Transverse colon (tissue), 4 donors: Measurements from ENCODE around the gene CBFA2T2. TPM values are rescaled to one million over a fixed set of nuclear protein-coding genes. Genes with fewer than 3 reads are reported as not detected.

Experiments used
- DNase-seq: peaks from one replicate; pipeline ENCODE4 v3.0.0-alpha.2; 2019
- H3K27ac ChIP-seq, 4 donors: fragments of 200-600 bp; sonication (generic); 2 replicates each; pipeline ENCODE4 v1.5.1; 2016 to 2018; ENCODE audit warnings: inconsistent platforms in 4 of 4
- H3K27me3 ChIP-seq: fragments of 200-600 bp; sonication (generic); 2 replicates; pipeline ENCODE4 v1.5.1; 2017; ENCODE audit warnings: inconsistent platforms
- H3K36me3 ChIP-seq, 4 donors: fragments of 200-600 bp; sonication (generic); 2 replicates each; pipeline ENCODE4 v1.5.1; 2017 to 2019; ENCODE audit warnings: inconsistent platforms in 4 of 4
- H3K4me1 ChIP-seq, 4 donors: fragments of 200-600 bp; sonication (generic); 2 replicates each; pipeline ENCODE4 v1.5.1; 2017 to 2020; ENCODE audit warnings: inconsistent platforms in 4 of 4
- H3K4me3 ChIP-seq, 4 donors: fragments of 200-600 bp; sonication (generic); 1 replicate in 1 of 4; 2 replicates in 3 of 4; pipeline versions ENCODE4 v1.5.1 to v1.6.1; 2017 to 2019; ENCODE audit warnings: inconsistent platforms in 4 of 4
- H3K9me3 ChIP-seq, 2 donors: fragments of 200-600 bp; sonication (generic); 2 replicates each; pipeline ENCODE4 v1.5.1; 2017 to 2019; ENCODE audit warnings: inconsistent platforms in 2 of 2
- CTCF ChIP-seq, 5 experiments: fragments of 200-600 bp in 3 of 5; fragments of 450-650 bp in 2 of 5; sonication (generic) in 3 of 5; IDR thresholded peaks; 1 replicate in 2 of 5; 2 replicates in 3 of 5; pipeline ENCODE4 v1.5.1; 2016 to 2017; ENCODE audit warnings: antibody characterized with exemption in 5 of 5, inconsistent platforms in 3 of 5, mild to moderate bottlenecking in 2 of 5, moderate library complexity in 1 of 5
- EP300 ChIP-seq: sonication (generic); formaldehyde crosslinking; IDR thresholded peaks from one replicate; pipeline ENCODE4 v1.6.1; 2017; ENCODE audit warnings: antibody characterized with exemption, low read depth
- POLR2A ChIP-seq: fragments of 450-650 bp; IDR thresholded peaks from one replicate; pipeline ENCODE4 v1.6.1; 2016; ENCODE audit warnings: antibody characterized with exemption, mild to moderate bottlenecking, moderate library complexity
- POLR2AphosphoS5 ChIP-seq, 3 donors: sonication (generic); formaldehyde crosslinking; IDR thresholded peaks; one replicate each; pipeline ENCODE4 v1.6.1; 2016; ENCODE audit warnings: antibody characterized with exemption in 3 of 3
- WGBS, 2 donors: methylation state at CpG; one replicate each; pipeline ENCODE4 v1.1.5; 2018; ENCODE audit warnings: low coverage in 1 of 2; 5-methylcytosine and 5-hydroxymethylcytosine counted together
- in situ Hi-C, 4 donors: fragments of 200-750 bp; cut with MboI; loops; one replicate each; pipeline versions ENCODE4 v1.15.0 to v1.15.1; 2017; ENCODE audit warnings: low sequenced_read_pairs in 3 of 4, low pct_ligation_motif_present in 1 of 4, low pct_unique_long_range_greater_than_20kb in 1 of 4
- intact Hi-C: fragments of 100-400 bp; cut with DNase I; formaldehyde crosslinking; loops from one replicate; pipeline ENCODE4 v1.15.1; 2023; ENCODE audit warnings: low total_unique reads
- total RNA-seq, 4 donors: library from RNA; depleted of rRNA; stranded (reverse); fragments of >200 nt; gene quantifications; one replicate each; pipeline ENCODE4 v1.1.0, GENCODE V29; 2016

CBFA2T2 gene
- total RNA-seq, 4 donors from 2014 or later = 35.8 to 62.3 (median 46.6) TPM

GRCh38 chr20:33687993-33688937, 198.4 kb downstream of the CBFA2T2 start:
- H3K4me3 ChIP-seq = no peak overlapping the region
- intact Hi-C loops = no loop called here
- DNase-seq = no peak
- H3K36me3 ChIP-seq = no peaks in the 10 kb centered on the region
- TF ChIP-seq POLR2AphosphoS5 (IDR thresholded peaks at IDR 0.05) (no peak), POLR2A (no peak), EP300 (no peak), CTCF (IDR thresholded peaks at IDR 0.05) (no peak)
- H3K27me3 ChIP-seq = no peaks in the 10 kb centered on the region
- H3K27ac ChIP-seq = no peak overlapping the region
- H3K4me1 ChIP-seq = peaks cover 9 to 20% (median 16%) of the 10 kb centered on the region in 4 donors
- no peaks in the 10 kb centered on the region for H3K9me3 ChIP-seq
- WGBS, 2 donors = 96 to 100% methylated on average over 2 to 3 of the region's 3 CpGs
- in situ Hi-C loops = no loop called here

DNA sequence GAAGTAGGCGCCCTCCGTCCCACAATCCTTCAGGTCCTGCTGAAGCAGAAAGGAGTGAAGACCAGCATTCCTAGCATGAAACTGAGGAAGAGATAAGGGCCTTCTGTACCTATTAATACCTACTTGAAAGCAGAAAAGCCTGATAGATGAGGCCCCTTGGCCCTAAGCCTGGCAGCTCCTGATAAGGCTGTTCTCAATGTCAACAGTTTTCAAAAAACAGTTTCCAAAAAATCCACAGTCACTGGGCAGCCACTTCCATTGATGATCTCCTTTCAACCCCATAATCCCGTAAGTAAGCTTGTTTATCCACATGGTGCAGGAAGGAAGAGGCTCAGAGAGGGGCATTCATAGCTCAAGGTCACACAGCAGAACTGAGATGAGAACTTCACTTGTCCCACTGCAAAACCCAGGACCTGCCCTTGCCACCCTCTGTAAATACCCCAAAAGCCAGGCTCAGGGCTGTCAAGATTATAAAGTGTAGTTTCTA, 199.1 kb downstream of the CBFA2T2 start:
- 90 to 92% methylated on average over 2 to 3 of the region's 3 CpGs for WGBS, 2 donors
- DNase-seq = no peak
- Histone ChIP-seq H3K4me1 (peaks cover 9 to 20% (median 16%) of the 10 kb centered on the region in 4 donors), H3K4me3 (no peak overlapping the region), H3K9me3 (no peaks in the 10 kb centered on the region), H3K27me3 (no peaks in the 10 kb centered on the region), H3K27ac (no peak overlapping the region), H3K36me3 (no peaks in the 10 kb centered on the region)
- in situ Hi-C loops = no loop called here
- intact Hi-C loops = no loop called here
- TF ChIP-seq POLR2AphosphoS5 (IDR thresholded peaks at IDR 0.05) (no peak), EP300 (no peak), POLR2A (no peak), CTCF (IDR thresholded peaks at IDR 0.05) (no peak)

- WGBS, 2 donors = 79% methylated on average over 1 of the region's 1 CpG; no CpG with 5 or more reads in 1 of the 2 donors
- no peak for DNase-seq
- in situ Hi-C loops (no loop called here), intact Hi-C loops (no loop called here)
- H3K27ac ChIP-seq = no peak overlapping the region
- H3K4me1 ChIP-seq = peaks cover 9 to 17% (median 15%) of the 10 kb centered on the region in 4 donors
- no peaks in the 10 kb centered on the region for H3K27me3 ChIP-seq
- no peaks in the 10 kb centered on the region for H3K9me3 ChIP-seq
- no peak overlapping the region for H3K4me3 ChIP-seq
- H3K36me3 ChIP-seq = no peaks in the 10 kb centered on the region
- no peak for TF ChIP-seq EP300
- no peak for TF ChIP-seq POLR2A
- no peak for TF ChIP-seq CTCF (IDR thresholded peaks at IDR 0.05)
- no peak for TF ChIP-seq POLR2AphosphoS5 (IDR thresholded peaks at IDR 0.05)
Measured at GRCh38 chr20:33689493-33689892, 199.6 kb downstream of the CBFA2T2 start.

DNA sequence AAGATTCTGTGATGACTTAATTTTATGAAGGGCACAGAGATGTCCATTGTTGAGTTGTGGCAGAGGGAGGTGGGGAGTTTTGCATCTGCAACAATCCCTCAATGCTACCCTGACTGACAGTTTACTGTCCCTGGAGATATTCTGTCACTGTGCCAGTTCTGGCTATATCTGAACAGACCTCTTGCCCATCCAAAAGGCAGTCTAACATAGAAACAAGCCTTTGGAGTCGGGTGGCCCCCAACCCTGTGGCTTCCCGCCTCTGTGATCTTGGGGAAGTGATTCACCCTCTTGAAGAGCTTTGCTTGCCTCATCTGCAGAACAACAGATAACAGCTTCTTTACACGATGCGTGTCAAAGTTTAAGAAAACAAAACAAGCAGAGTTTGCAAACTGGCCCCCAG, 200.1 kb downstream of the CBFA2T2 start:
- H3K27me3 ChIP-seq = no peaks in the 10 kb centered on the region
- H3K27ac ChIP-seq = no peak overlapping the region
- no peak for TF ChIP-seq CTCF (IDR thresholded peaks at IDR 0.05)
- no peak for TF ChIP-seq EP300
- TF ChIP-seq POLR2A = no peak
- TF ChIP-seq POLR2AphosphoS5 (IDR thresholded peaks at IDR 0.05) = no peak
- H3K4me1 ChIP-seq = peaks cover 8 to 13% (median 11%) of the 10 kb centered on the region in 4 donors
- 59 to 63% methylated on average over 2 to 4 of the region's 4 CpGs for WGBS, 2 donors
- no peak overlapping the region for H3K4me3 ChIP-seq
- no peak for DNase-seq
- H3K36me3 ChIP-seq = no peaks in the 10 kb centered on the region
- in situ Hi-C loops (no loop called here), intact Hi-C loops (no loop called here)
- H3K9me3 ChIP-seq = no peaks in the 10 kb centered on the region
